ENCODE measurements around the gene ATOX1.
"Not testable (repeated sequence)": the region's sequence is repeated elsewhere in the genome, so short reads cannot be mapped to it uniquely, and the experiment has no call there.

ATOX1 gene

DNA sequence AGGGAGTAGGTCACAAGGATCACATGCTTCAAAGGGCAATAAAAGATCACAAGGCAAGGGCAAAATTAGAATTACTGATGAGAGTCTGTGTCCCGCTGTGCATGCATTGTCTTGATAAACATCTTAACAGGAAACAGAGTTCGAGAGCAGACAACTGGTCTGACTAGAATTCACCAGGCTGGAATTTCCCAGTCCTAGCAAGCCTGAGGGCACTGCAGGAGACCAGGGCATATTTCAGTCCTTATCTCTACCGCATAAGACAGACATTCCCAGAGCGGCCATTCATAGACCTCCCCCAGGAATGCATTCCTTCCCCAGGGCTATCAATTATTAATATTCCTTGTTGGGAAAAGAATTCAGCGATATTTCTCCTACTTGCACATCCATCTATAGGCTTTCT, 28.8 kb downstream of the ATOX1 start:
- not testable (repeated sequence) for DNase-seq

GRCh38 chr5:151724360-151724759, 34.1 kb downstream of the ATOX1 start:
- no peak for DNase-seq

GRCh38 chr5:151722546-151722945, 35.9 kb downstream of the ATOX1 start:
- no peak for DNase-seq

GRCh38 chr5:151721812-151722391, 36.5 kb downstream of the ATOX1 start:
- no peak for DNase-seq

GRCh38 chr5:151721087-151721646, 37.3 kb downstream of the ATOX1 start:
- DNase-seq, result no peak

DNA sequence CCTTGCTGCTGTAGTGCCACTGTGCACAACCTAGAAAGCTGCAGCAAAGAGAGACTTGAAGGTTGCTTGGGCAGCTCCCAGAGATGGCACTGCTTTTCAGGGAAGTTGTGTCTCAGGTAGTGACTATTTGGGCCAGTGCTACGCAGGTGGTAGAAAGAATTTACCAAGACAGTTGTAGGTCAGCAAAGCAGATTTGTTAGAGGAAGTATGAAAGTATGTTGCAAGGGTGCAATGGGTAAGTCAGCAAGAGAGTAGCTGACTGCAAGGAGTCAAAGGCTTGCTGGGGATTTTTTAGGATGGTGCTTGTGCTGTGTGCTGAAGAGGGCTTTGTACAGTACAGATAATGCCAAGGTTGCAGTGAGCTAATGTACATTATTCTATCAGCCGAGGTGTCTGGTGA, 38.2 kb downstream of the ATOX1 start:
- no peak for DNase-seq

DNA sequence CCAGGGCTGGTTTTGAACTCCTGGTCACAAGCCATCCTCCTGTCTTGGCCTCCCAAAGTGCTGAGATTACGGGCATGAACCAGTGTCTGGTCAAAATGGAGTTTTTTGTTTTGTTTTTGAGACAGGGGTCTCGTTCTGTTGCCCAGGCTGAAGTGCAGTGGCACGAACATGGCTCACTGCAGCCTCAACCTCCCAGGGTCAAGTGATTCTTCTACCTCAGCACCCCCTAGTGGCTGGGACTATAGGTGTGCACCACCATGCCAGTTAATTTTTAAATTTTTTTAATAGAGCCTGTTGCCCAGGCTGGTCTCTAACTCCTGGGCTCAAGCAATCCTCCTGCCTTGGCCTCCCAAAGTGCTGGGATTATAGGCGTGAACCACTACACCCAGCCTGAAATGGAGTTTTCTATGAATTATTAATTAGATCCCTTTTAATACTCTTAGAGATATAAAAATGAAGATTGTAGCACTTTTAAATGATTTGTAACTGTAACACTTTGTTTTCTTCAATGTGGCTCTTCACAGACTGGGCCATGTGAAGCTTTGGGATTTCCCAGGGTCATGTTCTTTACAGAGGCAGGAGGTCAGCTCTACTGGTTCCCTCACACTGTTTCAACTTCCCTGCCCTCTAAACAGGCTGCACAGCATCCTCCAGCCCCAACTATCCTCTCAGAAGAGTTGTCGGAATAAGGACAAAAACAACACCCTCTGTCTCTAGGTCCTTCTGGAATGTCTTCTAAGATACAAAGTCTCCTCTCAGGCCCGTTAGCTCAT, 39.0 kb downstream of the ATOX1 start:
- DNase-seq, result no peak

GRCh38 chr5:151718646-151719045, 39.8 kb downstream of the ATOX1 start:
- DNase-seq, result no peak

DNA sequence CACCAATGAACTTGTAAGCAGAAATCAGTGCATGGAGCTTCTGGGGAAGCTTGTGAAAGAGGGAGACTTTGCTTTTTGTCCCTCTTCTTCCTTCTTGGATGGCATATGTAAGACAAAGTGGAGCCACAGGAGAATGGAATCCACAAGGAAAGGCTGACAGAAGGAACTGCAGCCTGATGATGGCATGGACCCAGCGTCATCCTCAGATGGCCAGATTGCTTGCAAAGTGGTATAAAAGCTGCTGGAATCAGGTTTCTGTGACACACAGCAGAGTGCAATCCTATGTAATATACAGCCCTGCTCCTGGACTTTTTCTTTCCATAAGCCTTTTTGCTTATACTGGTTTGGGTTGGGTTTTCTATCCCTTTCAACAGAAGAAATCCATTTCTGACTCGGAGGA, 40.3 kb downstream of the ATOX1 start:
- DNase-seq, result no peak

GRCh38 chr5:151717416-151717815, 41.0 kb downstream of the ATOX1 start:
- DNase-seq, result no peak

DNA sequence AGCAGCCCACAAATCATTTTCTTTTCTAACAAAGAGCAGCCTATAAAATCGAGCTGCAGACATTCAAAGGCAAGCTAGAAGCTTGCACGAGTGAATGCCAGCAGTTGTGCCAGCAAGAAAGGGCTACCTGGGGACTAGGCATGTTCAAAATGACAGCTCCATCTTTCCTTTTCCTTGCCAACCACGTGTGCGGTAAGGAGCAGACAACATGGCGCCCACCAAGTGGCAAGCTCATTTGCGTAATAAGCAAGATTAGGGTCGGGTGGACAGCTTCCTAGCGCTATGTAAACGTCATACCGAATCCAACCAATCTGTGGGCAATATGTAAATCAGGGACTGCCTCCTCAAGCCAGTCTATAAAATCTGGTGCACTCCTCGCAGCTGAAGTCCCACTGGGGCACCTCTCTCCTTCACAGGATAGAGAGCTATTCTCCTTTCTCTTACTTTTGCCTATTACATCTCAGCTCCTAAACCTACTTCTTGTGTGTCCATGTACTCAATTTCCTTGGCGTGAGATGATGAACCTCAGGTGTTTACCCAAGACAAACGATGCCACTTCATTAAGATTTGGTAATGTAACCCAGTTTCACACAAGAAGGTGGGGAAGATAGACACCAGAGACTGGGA, 49.2 kb downstream of the ATOX1 start:
- DNase-seq, result no peak

DNA sequence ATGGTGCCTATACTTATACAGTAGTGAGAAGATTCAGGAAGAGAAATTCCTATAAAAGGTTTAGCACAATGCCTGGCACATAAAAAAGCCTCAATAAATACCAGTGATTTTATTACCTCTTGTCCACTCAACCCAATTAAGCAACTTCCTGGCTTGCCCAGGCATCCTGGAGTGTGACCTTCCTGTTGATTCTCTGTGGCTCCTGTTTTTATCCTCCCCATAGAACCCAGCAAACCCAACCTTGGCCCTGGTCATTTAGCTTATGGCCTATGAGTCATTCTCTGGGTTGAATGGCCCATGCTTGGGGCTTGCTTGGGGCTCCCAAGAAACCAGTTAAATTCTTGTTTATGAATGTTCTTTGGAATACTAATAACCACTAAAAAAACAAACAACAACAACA, 50.3 kb downstream of the ATOX1 start:
- no peak for DNase-seq

- peak; percentile 18 for DNase-seq
These were observed 50.9 kb downstream of the ATOX1 start for GRCh38 chr5:151707567-151707966.

DNA sequence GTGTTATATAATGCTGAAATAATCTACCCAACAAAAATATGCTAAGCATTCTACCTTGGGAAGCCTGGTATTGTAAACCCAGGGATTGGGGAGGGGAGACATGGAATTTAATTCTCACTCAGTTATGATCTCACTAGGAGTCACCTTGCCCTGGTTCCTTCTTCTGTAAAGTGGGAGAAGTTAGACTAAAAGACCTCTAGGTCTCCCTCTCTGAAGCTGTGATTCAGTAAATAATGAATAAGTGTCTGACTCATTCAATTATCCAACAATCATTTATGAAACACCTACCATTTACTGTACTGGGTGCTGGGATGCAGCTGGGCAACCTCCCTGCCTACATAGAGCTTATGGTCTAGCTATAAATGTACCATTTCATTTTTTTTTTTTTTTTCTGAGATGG, 51.5 kb downstream of the ATOX1 start:
- no peak for DNase-seq

- no peak for DNase-seq
These were observed 54.7 kb downstream of the ATOX1 start for GRCh38 chr5:151703780-151704179.

DNA sequence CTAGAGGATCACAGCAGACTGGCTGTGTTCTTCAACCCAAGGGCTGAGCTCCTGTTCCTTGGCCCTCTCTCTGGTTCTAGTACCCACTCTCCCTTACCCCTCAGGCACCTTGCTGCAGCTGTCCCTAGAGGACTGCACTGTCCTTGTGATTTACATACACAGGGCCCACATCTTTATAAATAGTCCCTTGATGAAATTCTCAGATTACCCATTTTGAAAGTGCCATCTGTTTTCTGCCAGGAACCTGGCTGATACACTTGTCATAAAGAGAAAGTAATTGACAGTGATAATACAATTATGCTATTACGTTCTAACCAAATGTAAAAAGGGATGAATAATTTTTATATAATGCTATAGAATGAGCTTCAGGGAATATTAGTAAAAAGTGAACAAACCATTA, 55.2 kb downstream of the ATOX1 start:
- peak; percentile 55 for DNase-seq

DNA sequence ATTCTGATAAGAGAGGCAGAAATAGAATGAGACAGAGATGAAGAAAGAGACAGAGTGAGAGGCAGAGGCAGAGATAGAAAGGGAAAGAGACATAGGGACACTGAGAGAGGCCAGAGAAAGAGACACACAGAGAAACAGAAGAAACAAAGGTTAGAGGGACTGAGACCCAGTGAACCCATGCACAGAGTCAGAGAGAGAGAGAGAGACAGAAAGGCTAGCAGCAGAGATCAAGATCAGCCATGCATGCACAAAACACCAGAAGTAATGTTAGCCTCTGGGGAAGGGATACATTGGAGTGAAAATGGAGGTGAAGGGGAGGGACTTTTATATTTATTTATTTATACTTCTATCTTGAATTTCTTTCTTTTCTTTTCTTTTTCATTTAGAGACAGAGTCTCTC, 57.6 kb downstream of the ATOX1 start:
- no peak for DNase-seq

- DNase-seq, result no peak
These were observed 58.1 kb downstream of the ATOX1 start for GRCh38 chr5:151700296-151700695.

DNA sequence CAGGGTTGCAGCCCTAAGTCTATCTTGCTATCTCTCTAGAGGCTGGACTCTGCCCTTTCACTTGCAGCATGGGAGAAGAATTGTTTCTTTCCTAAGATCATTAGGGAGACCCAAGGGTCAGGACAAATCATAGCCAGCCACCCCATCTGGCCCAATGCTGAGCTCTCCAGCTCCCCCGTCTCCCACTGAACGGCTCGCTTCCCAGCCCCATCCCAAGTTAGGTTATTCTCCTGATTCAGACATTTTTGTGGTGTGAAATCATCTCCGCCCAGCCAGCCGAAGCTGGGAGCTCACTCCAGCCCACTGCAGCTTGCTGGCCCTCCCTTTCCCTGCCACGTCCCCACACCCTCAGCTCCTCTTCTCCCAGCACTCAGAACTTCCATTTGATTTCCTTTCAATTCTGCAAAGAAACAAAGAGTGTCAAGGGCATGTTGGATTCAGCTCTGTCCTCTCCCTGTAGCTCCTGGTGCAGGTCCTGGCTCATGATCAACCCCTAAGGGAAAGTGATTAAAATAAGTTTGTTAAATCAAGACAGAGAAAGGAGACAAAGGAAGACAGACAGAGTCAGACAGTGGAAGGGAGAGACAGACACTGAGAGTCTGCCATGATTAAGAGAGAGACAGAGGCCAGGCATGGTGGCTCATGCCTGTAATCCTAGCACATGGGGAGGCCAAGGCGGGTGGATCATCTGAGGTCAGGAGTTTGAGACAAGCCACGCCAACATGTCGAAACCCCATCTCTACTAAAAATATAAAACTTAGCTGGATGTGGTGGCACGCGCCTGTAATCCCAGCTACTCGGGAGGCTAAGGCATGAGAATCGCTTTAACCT, 59.1 kb downstream of the ATOX1 start:
- no peak for DNase-seq

DNA sequence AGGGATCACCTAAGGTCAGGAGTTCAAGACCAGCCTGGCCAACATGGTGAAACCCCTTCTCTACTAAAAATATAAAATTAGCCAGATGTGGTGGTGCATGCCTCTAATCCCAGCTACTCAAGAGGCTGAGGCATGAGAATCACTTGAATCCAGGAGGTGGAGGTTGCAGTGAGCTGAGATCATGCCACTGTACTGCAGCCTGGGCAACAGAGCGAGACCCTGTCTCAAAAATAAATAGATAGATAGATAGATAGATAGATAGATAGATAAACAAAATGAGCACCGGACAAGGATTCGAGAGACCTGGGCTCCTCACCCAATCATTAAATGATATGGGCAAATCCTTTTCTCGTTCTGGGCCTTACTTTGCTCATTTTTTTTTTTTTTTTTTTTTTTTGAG, 60.4 kb downstream of the ATOX1 start:
- not testable (repeated sequence) for DNase-seq

DNA sequence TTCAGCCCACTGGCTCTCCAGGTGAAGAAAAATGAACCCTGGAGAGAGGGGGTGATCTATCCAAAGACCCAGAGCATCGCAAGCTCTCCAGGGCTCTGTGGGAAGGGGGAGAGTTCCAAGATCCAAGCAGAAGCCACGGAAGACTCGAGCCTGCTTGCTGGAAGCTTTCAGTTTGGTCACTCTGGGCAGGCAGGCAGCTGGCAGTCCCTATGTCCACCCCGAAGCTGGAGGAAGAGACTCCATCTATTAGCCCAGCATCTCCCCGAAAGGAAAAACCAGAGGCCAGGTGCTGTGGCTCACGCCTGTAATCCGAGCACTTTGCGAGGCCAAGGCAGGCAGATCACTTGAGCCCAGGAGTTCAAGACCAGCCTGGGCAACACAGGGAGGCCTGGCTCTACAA, 61.0 kb downstream of the ATOX1 start:
- no peak for DNase-seq

- no peak for DNase-seq
These were observed 61.9 kb downstream of the ATOX1 start for GRCh38 chr5:151696470-151697061.

DNA sequence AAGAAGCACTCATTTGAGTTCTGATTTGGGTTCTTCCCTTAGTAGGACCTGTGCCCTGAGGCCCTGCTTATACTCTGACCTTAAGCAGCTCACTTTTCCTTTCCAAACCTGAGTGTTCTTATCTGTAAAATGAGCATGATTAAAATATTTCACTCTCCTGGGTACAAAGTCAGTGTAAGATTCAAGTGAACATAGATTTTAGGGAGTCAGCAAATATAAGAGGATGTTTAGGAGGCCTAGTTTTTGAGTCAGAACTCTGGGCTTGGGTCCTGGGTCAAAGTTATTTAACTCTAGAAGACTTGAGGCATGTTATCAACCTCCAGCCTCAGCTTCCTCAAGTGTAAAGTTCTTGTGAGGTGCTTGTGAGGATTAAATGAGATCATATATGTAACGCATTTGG, 63.0 kb downstream of the ATOX1 start:
- DNase-seq, result no peak
